GM04504 (cell line): ENCODE data around the gene MAP2K2.

ENCODE experiments used
- DNase-seq: peaks from one replicate; pipeline ENCODE4 v3.0.0-alpha.2; 2012; ENCODE audit warnings: low read depth

MAP2K2 gene

DNA sequence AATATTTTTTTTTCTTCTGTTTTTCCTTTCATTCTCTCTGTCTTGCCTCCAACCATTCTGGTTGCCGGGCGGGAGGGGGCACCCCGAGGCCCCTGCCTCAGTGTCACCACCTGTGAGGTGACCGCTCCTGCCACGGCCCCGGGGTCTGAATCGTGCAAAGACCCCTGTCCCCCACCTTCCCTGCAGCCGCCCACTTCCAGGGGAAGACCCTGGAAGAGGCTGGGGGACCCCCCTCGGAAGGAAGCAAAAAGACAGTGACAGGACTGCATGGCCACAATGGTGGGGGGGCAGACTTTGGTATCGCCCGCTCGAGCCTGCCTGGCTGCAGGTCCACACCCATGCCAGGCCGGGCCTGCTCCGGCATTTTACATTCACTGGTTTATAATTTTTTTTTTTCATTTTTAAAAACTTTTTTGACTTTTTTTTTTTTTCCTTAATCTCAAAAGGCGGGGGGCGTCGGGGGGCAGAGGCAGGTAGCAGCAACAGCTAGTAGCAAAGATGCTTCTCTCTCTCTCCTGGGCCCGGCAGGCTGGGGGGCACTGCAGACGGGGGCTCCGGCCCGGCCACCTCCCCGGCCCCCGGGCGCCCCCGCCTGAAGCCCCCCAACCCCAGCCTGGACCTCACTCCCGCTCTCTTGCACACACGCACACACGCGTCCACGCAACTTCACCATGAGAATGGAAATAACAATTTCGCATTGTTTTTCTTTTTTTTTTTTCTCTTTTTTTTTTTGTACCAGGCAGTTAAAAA is 79.8 kb downstream of the MAP2K2 start:
- DNase-seq: no peak

DNA sequence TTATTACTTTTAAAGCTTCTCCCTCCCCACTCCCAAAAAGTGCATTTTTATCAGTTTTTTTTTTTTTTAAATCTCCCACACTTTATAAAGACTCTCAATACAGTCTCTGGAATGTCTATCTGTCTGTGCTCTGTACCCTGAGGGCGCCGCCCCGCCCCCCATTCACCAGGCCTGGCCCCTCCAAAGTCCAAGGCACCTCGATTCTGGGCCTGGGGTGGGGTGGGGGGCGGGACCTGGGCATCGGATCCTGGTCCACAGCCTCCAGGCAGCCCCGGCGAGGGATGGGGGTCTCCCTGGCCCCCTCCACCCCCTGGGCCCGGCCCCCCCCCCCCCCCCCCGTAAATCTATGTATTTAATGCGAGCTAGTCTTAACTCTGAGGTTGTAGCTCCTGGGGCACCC is 80.5 kb downstream of the MAP2K2 start:
- no peak for DNase-seq

DNA sequence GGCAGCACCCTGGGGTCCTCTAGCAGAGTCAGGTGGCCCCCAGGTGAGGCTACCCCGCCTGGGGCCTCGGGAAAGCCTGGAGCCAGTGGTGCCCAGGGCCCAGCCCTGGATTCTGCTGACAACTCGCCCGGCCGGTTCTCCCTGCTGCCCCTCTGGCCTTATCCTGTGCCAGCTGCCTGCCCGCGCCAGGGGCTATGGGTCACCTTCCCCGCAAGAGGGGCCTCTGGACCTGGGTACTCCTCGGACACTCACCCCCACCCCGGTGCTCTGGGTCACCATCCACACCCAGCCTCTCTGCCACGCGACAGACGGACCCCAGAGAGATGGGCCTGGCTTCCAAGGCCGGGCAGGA is 81.2 kb downstream of the MAP2K2 start:
- no peak for DNase-seq

DNA sequence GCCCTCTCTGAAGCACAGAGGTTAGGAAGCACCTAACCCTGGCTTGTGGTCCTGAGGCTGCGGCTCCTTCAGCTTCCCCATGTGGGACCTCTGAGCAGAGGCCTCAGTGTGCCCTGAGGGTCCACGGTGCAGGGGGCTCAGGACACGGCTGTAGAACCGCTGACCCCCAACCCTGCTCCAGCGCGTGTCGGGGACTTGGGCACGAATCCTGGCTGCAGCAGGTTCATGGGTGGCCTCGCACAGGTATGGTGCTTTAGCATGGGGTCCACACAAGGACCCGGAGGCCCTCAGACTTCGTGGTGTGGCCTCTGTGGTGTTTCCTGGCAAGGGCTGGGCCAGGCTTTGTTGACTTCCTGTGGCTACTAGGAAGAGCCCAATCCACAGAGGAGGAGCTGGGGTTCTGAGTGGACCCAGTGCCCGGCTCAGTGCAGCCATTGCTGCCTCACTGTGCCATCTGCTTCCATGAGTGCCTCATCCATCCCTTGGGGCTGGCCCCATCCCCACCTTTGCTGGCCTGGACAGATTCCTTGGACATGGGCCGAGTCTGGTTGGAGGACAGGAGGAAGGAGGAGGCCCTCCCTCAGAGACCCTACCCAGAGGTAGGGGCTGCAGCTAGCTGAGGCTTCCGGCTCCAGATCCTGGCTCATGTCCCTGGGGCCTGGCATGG is 81.7 kb downstream of the MAP2K2 start:
- no peak for DNase-seq
